MCF 10A (cell line): ENCODE data around the gene TLR10. TPM values are rescaled to one million over a fixed set of nuclear protein-coding genes. Genes with fewer than 3 reads are reported as not detected.

Source experiments
- BruUV-seq: library from RNA; stranded (reverse); fragments of 400-500 nt; replicated peaks from 2 replicates; lab custom pipeline; 2021; lab: Mats Ljungman, UMichigan
- CTCF ChIA-PET: fragments of 300-600 bp; sonication (Branson Sonifier 250); formaldehyde crosslinking; extraction: SDS; loops from one replicate; lab custom pipeline; 2021; ENCODE audit warnings: antibody characterized with exemption, inconsistent platforms; lab: Yijun Ruan, JAX
- POLR2A ChIA-PET: fragments of 300-600, 350-650 bp; sonication (Branson Sonifier 250); formaldehyde crosslinking; extraction: SDS; loops from one replicate; lab custom pipeline; 2020; ENCODE audit warnings: antibody characterized with exemption, inconsistent platforms; lab: Yijun Ruan, JAX
- DNase-seq: peaks from one replicate; pipeline ENCODE4 v3.0.0-alpha.2; 2018; ENCODE audit not compliant: unreplicated experiment
- H3K27ac Mint-ChIP-seq: one replicate; pipeline ENCODE4 v1.8.0; 2022; ENCODE audit warnings: mild to moderate bottlenecking, low read depth, mixed read lengths; ENCODE audit not compliant: unreplicated experiment
- H3K27me3 Mint-ChIP-seq: one replicate; pipeline ENCODE4 v1.8.0; 2022; ENCODE audit warnings: mixed read lengths; ENCODE audit not compliant: insufficient read depth, unreplicated experiment
- H3K36me3 Mint-ChIP-seq: one replicate; pipeline ENCODE4 v1.8.0; 2022; ENCODE audit warnings: mild to moderate bottlenecking, moderate library complexity, mixed read lengths; ENCODE audit not compliant: insufficient read depth, unreplicated experiment
- H3K4me1 Mint-ChIP-seq: one replicate; pipeline ENCODE4 v1.8.0; 2022; ENCODE audit warnings: mixed read lengths; ENCODE audit not compliant: insufficient read depth, unreplicated experiment
- H3K4me3 Mint-ChIP-seq: one replicate; pipeline ENCODE4 v1.8.0; 2022; ENCODE audit warnings: mild to moderate bottlenecking, moderate library complexity, mixed read lengths; ENCODE audit not compliant: unreplicated experiment
- H3K9me3 Mint-ChIP-seq: one replicate; pipeline ENCODE4 v1.8.0; 2022; ENCODE audit warnings: mixed read lengths; ENCODE audit not compliant: unreplicated experiment
- intact Hi-C: fragments of 100-400 bp; cut with micrococcal nuclease; formaldehyde crosslinking; loops from 2 replicates; pipeline ENCODE4 v1.14.1; 2022
- total RNA-seq: library from RNA; stranded (reverse); gene quantifications from 2 replicates; pipeline ENCODE4 v1.2.3, GENCODE V29; 2022
- TF ChIP-seq, protein P1 (sequence below): fragments of 200-600 bp; IDR thresholded peaks from one replicate; pipeline ENCODE4 v1.8.0; 2022; ENCODE audit warnings: antibody characterized with exemption, mild to moderate bottlenecking; ENCODE audit not compliant: unreplicated experiment

Gene TLR10
- total RNA-seq, 1 experiment from 2014 or later: not detected

DNA sequence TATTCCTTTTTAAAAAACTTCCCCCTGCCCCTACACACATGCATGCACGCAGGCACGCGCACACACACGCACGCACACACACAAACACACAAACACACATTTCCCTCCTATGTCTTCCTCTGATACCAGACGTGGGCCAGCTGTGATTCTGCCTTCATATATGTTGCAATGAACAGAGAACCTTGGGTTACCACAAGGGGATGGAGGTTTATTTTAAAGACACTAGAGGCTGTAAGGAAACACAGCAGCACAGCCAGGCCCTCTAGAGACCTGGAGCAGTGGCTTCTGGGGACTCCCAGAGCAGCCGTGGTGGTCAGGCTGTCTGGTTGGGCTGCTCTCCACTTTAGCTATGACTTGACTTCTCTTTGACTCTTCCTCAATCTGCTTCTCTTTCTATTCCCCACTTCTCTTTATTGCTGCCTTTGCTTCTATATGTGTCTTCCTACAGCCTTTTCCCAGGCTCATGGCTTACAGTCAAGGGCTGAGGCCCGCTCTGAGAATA, 3.2 kb upstream of the TLR10 start:
- H3K4me1 Mint-ChIP-seq: peaks cover 6% of the 10 kb centered on the region
- no peak overlapping the region for H3K4me3 Mint-ChIP-seq
- no peaks in the 10 kb centered on the region for H3K9me3 Mint-ChIP-seq
- H3K27ac Mint-ChIP-seq: no peak overlapping the region
- no peak for DNase-seq
- H3K36me3 Mint-ChIP-seq: no peaks in the 10 kb centered on the region
- CTCF ChIA-PET: interaction anchor here (0.7 to 7.5 kb wide), 6 partner anchors 10 to 75 kb away, joined by 3 to 268 read pairs (median 4); no protein-coding TSS in a partner anchor
- TF ChIP-seq, protein P1, sequence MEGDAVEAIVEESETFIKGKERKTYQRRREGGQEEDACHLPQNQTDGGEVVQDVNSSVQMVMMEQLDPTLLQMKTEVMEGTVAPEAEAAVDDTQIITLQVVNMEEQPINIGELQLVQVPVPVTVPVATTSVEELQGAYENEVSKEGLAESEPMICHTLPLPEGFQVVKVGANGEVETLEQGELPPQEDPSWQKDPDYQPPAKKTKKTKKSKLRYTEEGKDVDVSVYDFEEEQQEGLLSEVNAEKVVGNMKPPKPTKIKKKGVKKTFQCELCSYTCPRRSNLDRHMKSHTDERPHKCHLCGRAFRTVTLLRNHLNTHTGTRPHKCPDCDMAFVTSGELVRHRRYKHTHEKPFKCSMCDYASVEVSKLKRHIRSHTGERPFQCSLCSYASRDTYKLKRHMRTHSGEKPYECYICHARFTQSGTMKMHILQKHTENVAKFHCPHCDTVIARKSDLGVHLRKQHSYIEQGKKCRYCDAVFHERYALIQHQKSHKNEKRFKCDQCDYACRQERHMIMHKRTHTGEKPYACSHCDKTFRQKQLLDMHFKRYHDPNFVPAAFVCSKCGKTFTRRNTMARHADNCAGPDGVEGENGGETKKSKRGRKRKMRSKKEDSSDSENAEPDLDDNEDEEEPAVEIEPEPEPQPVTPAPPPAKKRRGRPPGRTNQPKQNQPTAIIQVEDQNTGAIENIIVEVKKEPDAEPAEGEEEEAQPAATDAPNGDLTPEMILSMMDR: no peak
- BruUV-seq: no TSS peak
- intact Hi-C loops: no loop called here
- POLR2A ChIA-PET: interaction anchor here (1.1 to 1.5 kb wide), 2 partner anchors 9 to 12 kb away, joined by 3 read pairs; no protein-coding TSS in a partner anchor
- H3K27me3 Mint-ChIP-seq: no peaks in the 10 kb centered on the region

DNA sequence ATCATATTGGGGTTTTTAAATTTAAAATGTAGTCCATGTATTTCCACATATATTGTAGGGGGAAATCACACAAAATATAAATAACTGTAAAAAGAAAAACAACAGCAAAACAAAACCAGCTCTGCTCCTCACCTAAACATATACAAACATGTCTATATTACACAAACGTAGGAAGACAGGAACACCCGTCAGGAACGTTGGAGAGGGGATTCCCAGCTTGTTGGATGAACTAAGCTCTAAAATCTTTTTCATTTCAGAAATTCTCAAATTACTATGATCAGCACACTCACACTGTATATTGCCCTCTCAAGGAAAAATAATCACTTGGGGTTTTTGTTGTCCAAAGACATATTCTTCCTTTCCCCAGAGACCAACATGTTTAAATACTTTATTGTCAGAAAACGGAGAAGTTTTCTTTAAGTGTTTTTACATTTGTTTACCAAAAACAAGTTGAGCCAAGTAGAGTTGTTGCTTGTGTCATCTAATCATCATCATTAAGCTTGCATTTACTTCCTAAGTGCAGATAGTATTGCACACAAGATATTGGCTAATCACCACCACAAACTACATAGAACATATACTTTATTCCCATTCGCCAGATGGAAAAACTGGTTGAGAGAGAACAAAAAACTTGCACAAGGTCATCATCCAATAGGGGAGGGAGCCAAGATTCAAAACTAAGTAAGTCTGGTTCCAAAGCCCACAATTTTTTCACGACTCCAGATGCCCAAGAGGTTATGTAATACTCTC, 2.4 kb upstream of the TLR10 start:
- Mint-ChIP-seq H3K36me3 (no peaks in the 10 kb centered on the region), H3K9me3 (no peaks in the 10 kb centered on the region), H3K4me1 (peaks cover 6% of the 10 kb centered on the region), H3K27me3 (no peaks in the 10 kb centered on the region), H3K4me3 (no peak overlapping the region), H3K27ac (no peak overlapping the region)
- BruUV-seq: no TSS peak
- TF ChIP-seq, protein P1: no peak
- intact Hi-C loops: no loop called here
- no peak for DNase-seq
- POLR2A ChIA-PET: interaction anchor here (0.8 to 1.5 kb wide), 3 partner anchors 10 to 19 kb away, joined by 3 read pairs; partner anchors contain the start of gene TLR1
- CTCF ChIA-PET: interaction anchor here (1.4 to 7.5 kb wide), 4 partner anchors 9 to 76 kb away, joined by 3 to 268 read pairs (median 4); no protein-coding TSS in a partner anchor

DNA sequence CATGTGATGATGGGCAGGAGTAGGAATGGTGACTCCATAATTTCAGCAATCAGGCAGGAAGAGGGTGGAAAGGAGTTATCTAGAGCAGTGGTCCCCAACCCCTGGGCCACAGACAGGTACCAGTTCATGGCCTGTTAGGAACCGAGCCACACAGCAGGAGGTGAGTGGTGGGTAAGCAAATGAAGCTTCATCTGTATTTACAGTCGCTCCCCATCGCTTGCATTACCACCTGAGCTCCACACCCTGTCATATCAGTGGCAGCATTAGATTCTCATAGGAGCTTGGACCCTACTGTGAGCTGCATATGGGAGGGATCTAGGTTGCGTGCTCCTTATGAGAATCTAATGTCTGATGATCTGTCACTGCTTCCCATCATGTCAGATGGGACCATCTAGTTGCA, 1.4 kb upstream of the TLR10 start:
- Mint-ChIP-seq H3K9me3 (no peaks in the 10 kb centered on the region), H3K4me1 (peaks cover 6% of the 10 kb centered on the region), H3K4me3 (no peak overlapping the region), H3K36me3 (no peaks in the 10 kb centered on the region), H3K27me3 (no peaks in the 10 kb centered on the region), H3K27ac (no peak overlapping the region)
- no peak for DNase-seq
- intact Hi-C loops: no loop called here
- TF ChIP-seq, protein P1: no peak
- ChIA-PET POLR2A (interaction anchor here (0.6 kb wide), 1 partner anchor 72 kb away, joined by 3 read pairs; no protein-coding TSS in a partner anchor), CTCF (interaction anchor here (1.0 to 7.5 kb wide), 3 partner anchors 21 to 48 kb away, joined by 3 to 268 read pairs (median 35); partner anchors contain the start of gene TLR1)
- BruUV-seq: no TSS peak

DNA sequence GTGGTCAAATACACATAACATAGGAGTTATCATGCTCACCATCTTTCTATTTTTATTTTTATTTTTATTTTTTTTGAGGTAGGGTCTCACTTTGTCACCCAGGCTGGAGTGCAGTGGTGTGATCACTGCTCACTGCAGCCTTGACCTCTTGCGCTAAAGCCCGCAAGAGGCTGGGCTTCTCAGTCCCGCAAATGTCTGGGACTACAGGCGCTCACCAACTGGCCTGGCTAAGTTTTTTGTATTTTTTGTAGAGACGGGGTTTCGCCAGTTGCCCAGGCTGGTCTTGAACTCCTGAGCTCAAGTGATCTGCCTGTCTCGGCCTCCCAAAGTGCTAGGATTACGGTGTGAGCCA, 295 bp upstream of the TLR10 start:
- POLR2A ChIA-PET: interaction anchor here (0.5 to 1.8 kb wide), 5 partner anchors 12 to 106 kb away, joined by 3 to 11 read pairs (median 3); no protein-coding TSS in a partner anchor
- Mint-ChIP-seq H3K4me3 (no peak overlapping the region), H3K27me3 (no peaks in the 10 kb centered on the region), H3K36me3 (no peaks in the 10 kb centered on the region), H3K9me3 (no peaks in the 10 kb centered on the region), H3K4me1 (peaks cover 3% of the 10 kb centered on the region), H3K27ac (no peak overlapping the region)
- no peak for DNase-seq
- intact Hi-C loops: loop anchor here (1.0 kb wide), 1 partner anchor 603 kb away; no protein-coding TSS in a partner anchor
- CTCF ChIA-PET: interaction anchor here (0.5 to 7.5 kb wide), 29 partner anchors 8 to 1873 kb away, joined by 3 to 268 read pairs (median 5); partner anchors contain the start of genes TLR1 and TLR6
- no TSS peak for BruUV-seq
- TF ChIP-seq, protein P1: no peak
